ENCODE results near the gene TSPAN9.

GRCh38 chr12:3136641-3137267 lies 59.6 kb downstream of the TSPAN9 start:
- TF ChIP-seq CTCF (IDR thresholded peaks at IDR 0.05) (no peak), SIN3A (IDR thresholded peaks at IDR 0.05; ENCODE audit: borderline replicate concordance, insufficient read depth, low read depth, low read length) (no peak), REST (IDR thresholded peaks at IDR 0.05; ENCODE audit: insufficient read depth in 1 of 2, low read depth in 2 of 2, low read length in 1 of 2) (no peak), TCF7L2 (IDR thresholded peaks at IDR 0.05; ENCODE audit: low read depth, low read length) (no peak)
